ENCODE results near the gene AHCYL1.

Gene AHCYL1

GRCh38 chr1:110069404-110070281 is 85.1 kb downstream of the AHCYL1 start:
- Histone ChIP-seq H3K9ac (no peak overlapping the region), H3K27me3 (ENCODE audit: control insufficient read depth, insufficient read depth, low read length) (no peaks in the 10 kb centered on the region), H3K36me3 (ENCODE audit: control insufficient read depth, insufficient read depth, low read length) (no peaks in the 10 kb centered on the region), H3K4me3 (ENCODE audit: low read depth, low read length) (no peak overlapping the region), H3K4me2 (ENCODE audit: low read length) (no peak overlapping the region), H3K79me2 (no peaks in the 10 kb centered on the region), H3K9me3 (ENCODE audit: control insufficient read depth, low read length) (no peaks in the 10 kb centered on the region), H3K4me1 (no peaks in the 10 kb centered on the region), H3K27ac (no peak overlapping the region), H2AFZ (no peak overlapping the region)
- no peak for TF ChIP-seq CTCF (IDR thresholded peaks at IDR 0.05)

- no peak for TF ChIP-seq CTCF (IDR thresholded peaks at IDR 0.05)
- Histone ChIP-seq H3K79me2 (no peaks in the 10 kb centered on the region), H2AFZ (no peak overlapping the region), H3K9ac (no peak overlapping the region), H3K27ac (no peak overlapping the region), H3K9me3 (ENCODE audit: control insufficient read depth, low read length) (no peaks in the 10 kb centered on the region), H3K36me3 (ENCODE audit: control insufficient read depth, insufficient read depth, low read length) (no peaks in the 10 kb centered on the region), H3K4me1 (no peaks in the 10 kb centered on the region), H3K4me3 (ENCODE audit: low read depth, low read length) (no peak overlapping the region), H3K27me3 (ENCODE audit: control insufficient read depth, insufficient read depth, low read length) (no peaks in the 10 kb centered on the region), H3K4me2 (ENCODE audit: low read length) (no peak overlapping the region)
These were observed 85.7 kb downstream of the AHCYL1 start for GRCh38 chr1:110070282-110070669.

- Histone ChIP-seq H3K4me1 (no peaks in the 10 kb centered on the region), H3K27ac (no peak within 1 kb of the TSS), H3K4me2 (ENCODE audit: low read length) (no peak within 1 kb of the TSS), H3K9me3 (ENCODE audit: control insufficient read depth, low read length) (no peaks in the 10 kb centered on the region), H3K4me3 (ENCODE audit: low read depth, low read length) (no peak within 1 kb of the TSS), H3K36me3 (ENCODE audit: control insufficient read depth, insufficient read depth, low read length) (no peaks in the 10 kb centered on the region), H2AFZ (no peak within 1 kb of the TSS), H3K27me3 (ENCODE audit: control insufficient read depth, insufficient read depth, low read length) (no peaks in the 10 kb centered on the region), H3K9ac (no peak within 1 kb of the TSS), H3K79me2 (no peaks in the 10 kb centered on the region)
- TF ChIP-seq CTCF (IDR thresholded peaks at IDR 0.05), result no peak
These were observed 86.2 kb downstream of the AHCYL1 start, which contains the start of gene ALX3 for GRCh38 chr1:110070671-110071242. Gene ALX3 (minus strand): TSS chr1:110070672. CDS start chr1:110070612, 60 bp downstream.
